ENCODE measurements around the gene FAM171A2. TPM values are rescaled to one million over a fixed set of nuclear protein-coding genes. Genes with fewer than 3 reads are reported as not detected.

Gene FAM171A2
- total and polyA plus RNA-seq, 2 donors (not counting 1 experiment from before 2014, with no cell fraction given): 0.18 to 0.69 TPM

DNA sequence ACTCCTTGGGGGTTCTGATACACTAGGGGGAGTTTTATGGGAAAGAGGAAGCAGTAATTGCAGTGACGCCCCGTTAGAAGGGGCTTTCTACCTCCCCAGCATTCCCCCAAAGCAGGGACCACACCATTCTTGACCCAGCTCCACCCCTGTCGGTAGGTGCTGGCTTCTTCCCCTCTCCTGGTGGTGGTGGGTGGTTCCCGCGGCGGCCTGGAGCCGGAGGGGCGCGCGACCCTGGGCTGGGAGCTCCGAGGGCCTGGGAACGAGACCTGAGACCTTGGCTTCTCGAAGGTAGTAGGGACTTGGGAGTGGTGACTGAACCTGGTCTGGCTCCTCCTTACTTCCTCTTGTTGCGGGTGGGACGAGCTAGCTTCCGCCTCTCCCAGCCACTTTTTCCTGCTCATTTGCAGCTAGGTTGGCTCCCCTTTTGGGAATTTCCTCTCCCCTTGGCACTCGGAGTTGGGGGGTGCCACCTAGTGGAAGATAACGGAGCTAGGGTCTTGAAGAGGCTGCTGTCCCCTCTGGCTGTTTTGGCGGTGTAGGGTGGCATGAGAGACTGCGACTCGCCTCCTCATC, 18.1 kb downstream of the FAM171A2 start:
- peaks cover 45% of the 10 kb centered on the region for H3K4me1 Mint-ChIP-seq
- peak overlapping the region; percentile 85 to 89 for H3K27ac ChIP-seq (ENCODE audit: low read length in 2 of 2)
- POLR2A ChIA-PET: interaction anchor here (0.5 to 1.6 kb wide), 14 partner anchors 9 to 827 kb away, joined by 3 to 11 read pairs (median 4); partner anchors contain the start of genes HDAC5, SLC25A39, TMUB2 and UBTF
- peaks cover 39 to 55% of the 10 kb centered on the region in 2 donors for H3K4me1 ChIP-seq (ENCODE audit: control insufficient read depth in 2 of 2, insufficient read depth in 2 of 2, low read length in 2 of 2)
- H3K4me2 ChIP-seq (replicated peaks; ENCODE audit: low read depth, low read length, poor library complexity, severe bottlenecking): peak overlapping the region; percentile 79
- intact Hi-C loops (cut with micrococcal nuclease): loop anchor here (1.0 to 2.0 kb wide), 8 partner anchors 9 to 331 kb away; partner anchors contain the start of genes FAM171A2, HROB, SLC25A39 and TMEM101
- CTCF ChIA-PET: interaction anchor here (0.6 to 3.3 kb wide), 24 partner anchors 9 to 436 kb away, joined by 3 to 66 read pairs (median 6); partner anchors contain the start of genes FAM171A2, HDAC5, SLC25A39 and TMUB2
- peak overlapping the region; percentile 96 for H3K4me3 Mint-ChIP-seq
- H3K79me2 ChIP-seq (ENCODE audit: control insufficient read depth, insufficient read depth, low read length): peaks cover 7% of the 10 kb centered on the region
- H3K9me3 Mint-ChIP-seq (ENCODE audit: insufficient read depth): no peaks in the 10 kb centered on the region
- DNase-seq: peak; percentile 90
- ATAC-seq (ENCODE audit: low read depth): peak; percentile 19
- no peak for TF ChIP-seq EZH2 (IDR thresholded peaks at IDR 0.05; ENCODE audit: borderline replicate concordance, insufficient read depth, low read depth, low read length, poor library complexity, severe bottlenecking)
- TF ChIP-seq, protein P1, sequence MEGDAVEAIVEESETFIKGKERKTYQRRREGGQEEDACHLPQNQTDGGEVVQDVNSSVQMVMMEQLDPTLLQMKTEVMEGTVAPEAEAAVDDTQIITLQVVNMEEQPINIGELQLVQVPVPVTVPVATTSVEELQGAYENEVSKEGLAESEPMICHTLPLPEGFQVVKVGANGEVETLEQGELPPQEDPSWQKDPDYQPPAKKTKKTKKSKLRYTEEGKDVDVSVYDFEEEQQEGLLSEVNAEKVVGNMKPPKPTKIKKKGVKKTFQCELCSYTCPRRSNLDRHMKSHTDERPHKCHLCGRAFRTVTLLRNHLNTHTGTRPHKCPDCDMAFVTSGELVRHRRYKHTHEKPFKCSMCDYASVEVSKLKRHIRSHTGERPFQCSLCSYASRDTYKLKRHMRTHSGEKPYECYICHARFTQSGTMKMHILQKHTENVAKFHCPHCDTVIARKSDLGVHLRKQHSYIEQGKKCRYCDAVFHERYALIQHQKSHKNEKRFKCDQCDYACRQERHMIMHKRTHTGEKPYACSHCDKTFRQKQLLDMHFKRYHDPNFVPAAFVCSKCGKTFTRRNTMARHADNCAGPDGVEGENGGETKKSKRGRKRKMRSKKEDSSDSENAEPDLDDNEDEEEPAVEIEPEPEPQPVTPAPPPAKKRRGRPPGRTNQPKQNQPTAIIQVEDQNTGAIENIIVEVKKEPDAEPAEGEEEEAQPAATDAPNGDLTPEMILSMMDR (IDR thresholded peaks at IDR 0.05): peak; percentile 75
- peaks cover 0 to 3% (median 0%) of the 10 kb centered on the region in 3 donors for H3K9me3 ChIP-seq (ENCODE audit: control extremely low read depth in 1 of 3, control insufficient read depth in 2 of 3, insufficient read depth in 1 of 3, low read length in 2 of 3)
- H3K36me3 ChIP-seq (replicated peaks in 1 of 2; ENCODE audit: control extremely low read depth in 1 of 2, control insufficient read depth in 1 of 2, extremely low read depth in 1 of 2, insufficient read depth in 2 of 2, low read length in 1 of 2): peaks cover 0 to 14% of the 10 kb centered on the region in 2 experiments
- H3K27me3 ChIP-seq (replicated peaks in 1 of 4; ENCODE audit: control extremely low read depth in 1 of 4, control insufficient read depth in 3 of 4, insufficient read depth in 4 of 4, low read length in 3 of 4): no peaks in the 10 kb centered on the region
- peaks cover 16% of the 10 kb centered on the region for H4K20me1 ChIP-seq (ENCODE audit: control insufficient read depth, insufficient read depth, low read length, poor library complexity, severe bottlenecking)
- no peaks in the 10 kb centered on the region for H3K27me3 Mint-ChIP-seq
- H3K27ac Mint-ChIP-seq: peak overlapping the region; percentile 90
- peak overlapping the region; percentile 61 to 94 (median 91) for H3K4me3 ChIP-seq (ENCODE audit: control extremely low read depth in 1 of 5, extremely low read depth in 1 of 5, insufficient read depth in 1 of 5, low read depth in 2 of 5, low read length in 4 of 5)
- 0% methylated on average over 5 of the region's 21 CpGs for WGBS (ENCODE audit: insufficient coverage)
- peak overlapping the region; percentile 64 for H2AFZ ChIP-seq (ENCODE audit: insufficient read depth, low read depth, low read length, poor library complexity, severe bottlenecking)
- peak overlapping the region; percentile 74 for H3K9ac ChIP-seq (ENCODE audit: low read length)
